Measurements from ENCODE around the gene TBX4.

The TBX4 gene

GRCh38 chr17:61517265-61517664 is 65.0 kb downstream of the TBX4 start:
- Histone ChIP-seq H3K27ac (ENCODE audit: low read length, poor library complexity, severe bottlenecking) (no peak overlapping the region), H2AK5ac (ENCODE audit: low read length, severe bottlenecking) (no peak overlapping the region), H3K14ac (ENCODE audit: low read length in 2 of 2) (no peak overlapping the region), H3K9ac (ENCODE audit: low read length) (no peak overlapping the region), H3K27me3 (ENCODE audit: control insufficient read depth in 1 of 2, insufficient read depth in 1 of 2, low read length in 2 of 2) (peaks cover 5 to 21% of the 10 kb centered on the region in 2 experiments), H2BK12ac (ENCODE audit: low read length in 2 of 2) (no peak overlapping the region), H3K36me3 (ENCODE audit: control insufficient read depth in 1 of 2, insufficient read depth in 2 of 2, low read depth in 1 of 2, low read length in 2 of 2) (no peaks in the 10 kb centered on the region), H3K4me1 (ENCODE audit: control insufficient read depth, insufficient read depth, low read depth, low read length) (no peaks in the 10 kb centered on the region), H3K79me1 (replicated peaks; ENCODE audit: low read length, poor library complexity, severe bottlenecking) (no peaks in the 10 kb centered on the region), H3K4ac (ENCODE audit: low read depth in 1 of 2, low read length in 2 of 2) (no peak overlapping the region), H4K91ac (ENCODE audit: low read length) (no peak overlapping the region), H3K4me3 (ENCODE audit: insufficient read depth in 1 of 2, low read depth in 1 of 2, low read length in 2 of 2) (no peak overlapping the region), H3K9me3 (ENCODE audit: control insufficient read depth, low read length) (no peaks in the 10 kb centered on the region), H3K4me2 (ENCODE audit: low read length, poor library complexity, severe bottlenecking) (no peak overlapping the region), H2BK120ac (ENCODE audit: low read depth, low read length) (no peak overlapping the region), H3K23ac (ENCODE audit: low read length in 2 of 2) (no peak overlapping the region), H2AFZ (ENCODE audit: low read depth, low read length) (no peak overlapping the region), H4K8ac (ENCODE audit: low read length) (no peak overlapping the region), H2BK15ac (ENCODE audit: low read depth, poor library complexity, severe bottlenecking) (no peak overlapping the region), H2BK5ac (ENCODE audit: low read depth, low read length, poor library complexity, severe bottlenecking) (no peak overlapping the region), H3K18ac (ENCODE audit: low read depth in 1 of 2, low read length in 2 of 2) (no peak overlapping the region)
- 90% methylated on average over 3 of the region's 3 CpGs for WGBS
- no peak for DNase-seq

GRCh38 chr17:61517843-61518606 is 65.8 kb downstream of the TBX4 start:
- Histone ChIP-seq H3K9ac (ENCODE audit: low read length) (no peak overlapping the region), H2BK5ac (ENCODE audit: low read depth, low read length, poor library complexity, severe bottlenecking) (no peak overlapping the region), H3K4ac (ENCODE audit: low read depth in 1 of 2, low read length in 2 of 2) (no peak overlapping the region), H3K27ac (ENCODE audit: low read length, poor library complexity, severe bottlenecking) (no peak overlapping the region), H3K14ac (ENCODE audit: low read length in 2 of 2) (no peak overlapping the region), H2BK15ac (ENCODE audit: low read depth, poor library complexity, severe bottlenecking) (no peak overlapping the region), H3K18ac (ENCODE audit: low read depth in 1 of 2, low read length in 2 of 2) (no peak overlapping the region), H2BK120ac (ENCODE audit: low read depth, low read length) (no peak overlapping the region), H3K23ac (ENCODE audit: low read length in 2 of 2) (no peak overlapping the region), H2AK5ac (ENCODE audit: low read length, severe bottlenecking) (no peak overlapping the region), H4K91ac (ENCODE audit: low read length) (no peak overlapping the region), H2BK12ac (ENCODE audit: low read length in 2 of 2) (no peak overlapping the region), H3K4me2 (ENCODE audit: low read length, poor library complexity, severe bottlenecking) (no peak overlapping the region), H3K36me3 (ENCODE audit: control insufficient read depth in 1 of 2, insufficient read depth in 2 of 2, low read depth in 1 of 2, low read length in 2 of 2) (no peaks in the 10 kb centered on the region), H3K4me1 (ENCODE audit: control insufficient read depth, insufficient read depth, low read depth, low read length) (no peaks in the 10 kb centered on the region), H3K79me1 (replicated peaks; ENCODE audit: low read length, poor library complexity, severe bottlenecking) (no peaks in the 10 kb centered on the region), H3K4me3 (ENCODE audit: insufficient read depth in 1 of 2, low read depth in 1 of 2, low read length in 2 of 2) (no peak overlapping the region), H3K9me3 (ENCODE audit: control insufficient read depth, low read length) (no peaks in the 10 kb centered on the region), H3K27me3 (ENCODE audit: control insufficient read depth in 1 of 2, insufficient read depth in 1 of 2, low read length in 2 of 2) (peaks cover 5 to 21% of the 10 kb centered on the region in 2 experiments), H4K8ac (ENCODE audit: low read length) (no peak overlapping the region), H2AFZ (ENCODE audit: low read depth, low read length) (no peak overlapping the region)
- DNase-seq = no peak
- 40% methylated on average over 2 of the region's 3 CpGs for WGBS

GRCh38 chr17:61519139-61519538 is 66.9 kb downstream of the TBX4 start:
- H3K27me3 ChIP-seq (ENCODE audit: control insufficient read depth in 1 of 2, insufficient read depth in 1 of 2, low read length in 2 of 2) = peaks cover 5 to 27% of the 10 kb centered on the region in 2 experiments
- H3K9ac ChIP-seq (ENCODE audit: low read length) = no peak overlapping the region
- H2BK12ac ChIP-seq (ENCODE audit: low read length in 2 of 2) = no peak overlapping the region
- H3K4me2 ChIP-seq (ENCODE audit: low read length, poor library complexity, severe bottlenecking) = no peak overlapping the region
- no peak for DNase-seq
- no CpG with 5 or more reads among the region's 1 CpG for WGBS
- no peak overlapping the region for H3K18ac ChIP-seq (ENCODE audit: low read depth in 1 of 2, low read length in 2 of 2)
- no peak overlapping the region for H2AFZ ChIP-seq (ENCODE audit: low read depth, low read length)
- H3K9me3 ChIP-seq (ENCODE audit: control insufficient read depth, low read length) = no peaks in the 10 kb centered on the region
- H2AK5ac ChIP-seq (ENCODE audit: low read length, severe bottlenecking) = no peak overlapping the region
- no peak overlapping the region for H2BK15ac ChIP-seq (ENCODE audit: low read depth, poor library complexity, severe bottlenecking)
- no peaks in the 10 kb centered on the region for H3K4me1 ChIP-seq (ENCODE audit: control insufficient read depth, insufficient read depth, low read depth, low read length)
- H3K79me1 ChIP-seq (replicated peaks; ENCODE audit: low read length, poor library complexity, severe bottlenecking) = no peaks in the 10 kb centered on the region
- H4K8ac ChIP-seq (ENCODE audit: low read length) = no peak overlapping the region
- no peak overlapping the region for H3K23ac ChIP-seq (ENCODE audit: low read length in 2 of 2)
- H3K4ac ChIP-seq (ENCODE audit: low read depth in 1 of 2, low read length in 2 of 2) = no peak overlapping the region
- no peak overlapping the region for H3K27ac ChIP-seq (ENCODE audit: low read length, poor library complexity, severe bottlenecking)
- no peaks in the 10 kb centered on the region for H3K36me3 ChIP-seq (ENCODE audit: control insufficient read depth in 1 of 2, insufficient read depth in 2 of 2, low read depth in 1 of 2, low read length in 2 of 2)
- no peak overlapping the region for H4K91ac ChIP-seq (ENCODE audit: low read length)
- no peak overlapping the region for H2BK120ac ChIP-seq (ENCODE audit: low read depth, low read length)
- H2BK5ac ChIP-seq (ENCODE audit: low read depth, low read length, poor library complexity, severe bottlenecking) = no peak overlapping the region
- no peak overlapping the region for H3K4me3 ChIP-seq (ENCODE audit: insufficient read depth in 1 of 2, low read depth in 1 of 2, low read length in 2 of 2)
- no peak overlapping the region for H3K14ac ChIP-seq (ENCODE audit: low read length in 2 of 2)

GRCh38 chr17:61519754-61520440 is 67.7 kb downstream of the TBX4 start:
- H2BK5ac ChIP-seq (ENCODE audit: low read depth, low read length, poor library complexity, severe bottlenecking) = no peak overlapping the region
- no peak overlapping the region for H3K9ac ChIP-seq (ENCODE audit: low read length)
- no peaks in the 10 kb centered on the region for H3K36me3 ChIP-seq (ENCODE audit: control insufficient read depth in 1 of 2, insufficient read depth in 2 of 2, low read depth in 1 of 2, low read length in 2 of 2)
- no peaks in the 10 kb centered on the region for H3K4me1 ChIP-seq (ENCODE audit: control insufficient read depth, insufficient read depth, low read depth, low read length)
- H2AFZ ChIP-seq (ENCODE audit: low read depth, low read length) = no peak overlapping the region
- H3K14ac ChIP-seq (ENCODE audit: low read length in 2 of 2) = no peak overlapping the region
- H3K18ac ChIP-seq (ENCODE audit: low read depth in 1 of 2, low read length in 2 of 2) = no peak overlapping the region
- WGBS = 70% methylated on average over 2 of the region's 3 CpGs
- no peak overlapping the region for H2BK120ac ChIP-seq (ENCODE audit: low read depth, low read length)
- no peak overlapping the region for H2BK15ac ChIP-seq (ENCODE audit: low read depth, poor library complexity, severe bottlenecking)
- no peak overlapping the region for H3K27ac ChIP-seq (ENCODE audit: low read length, poor library complexity, severe bottlenecking)
- no peak overlapping the region for H2AK5ac ChIP-seq (ENCODE audit: low read length, severe bottlenecking)
- H3K9me3 ChIP-seq (ENCODE audit: control insufficient read depth, low read length) = no peaks in the 10 kb centered on the region
- no peak overlapping the region for H4K91ac ChIP-seq (ENCODE audit: low read length)
- no peak overlapping the region for H4K8ac ChIP-seq (ENCODE audit: low read length)
- DNase-seq = no peak
- no peak overlapping the region for H3K23ac ChIP-seq (ENCODE audit: low read length in 2 of 2)
- no peaks in the 10 kb centered on the region for H3K79me1 ChIP-seq (replicated peaks; ENCODE audit: low read length, poor library complexity, severe bottlenecking)
- peaks cover 12 to 35% of the 10 kb centered on the region in 2 experiments for H3K27me3 ChIP-seq (ENCODE audit: control insufficient read depth in 1 of 2, insufficient read depth in 1 of 2, low read length in 2 of 2)
- no peak overlapping the region for H2BK12ac ChIP-seq (ENCODE audit: low read length in 2 of 2)
- H3K4me2 ChIP-seq (ENCODE audit: low read length, poor library complexity, severe bottlenecking) = no peak overlapping the region
- no peak overlapping the region for H3K4ac ChIP-seq (ENCODE audit: low read depth in 1 of 2, low read length in 2 of 2)
- H3K4me3 ChIP-seq (ENCODE audit: insufficient read depth in 1 of 2, low read depth in 1 of 2, low read length in 2 of 2) = no peak overlapping the region
